Measurements from ENCODE around the gene METTL14.

GRCh38 chr4:118760493-118760892 lies 75.3 kb downstream of the METTL14 start:
- TF ChIP-seq CTCF (conservative IDR thresholded peaks at IDR 0.05; ENCODE audit: low read length) (no peak), EZH2phosphoT487 (IDR thresholded peaks at IDR 0.05; ENCODE audit: borderline replicate concordance) (no peak)
